Keratinocyte (primary cell): ENCODE measurements around the gene ODAD2.

Experiments used
- EZH2 ChIP-seq: IDR thresholded peaks from one replicate; pipeline ENCODE4 v1.6.1; 2012; ENCODE audit warnings: inconsistent platforms, mild to moderate bottlenecking, low read length, moderate library complexity
- TF ChIP-seq, protein P1 (sequence below), 3 experiments: IDR thresholded peaks in 1 of 3; conservative IDR thresholded peaks in 1 of 3; optimal IDR thresholded peaks in 1 of 3; 2 replicates in 2 of 3; 3 replicates in 1 of 3; pipeline versions ENCODE3 to v1.5.1; 2011; ENCODE audit warnings: low read length in 3 of 3, mild to moderate bottlenecking in 3 of 3, moderate library complexity in 2 of 3, control low read depth in 1 of 3, inconsistent platforms in 1 of 3; ENCODE audit not compliant: insufficient read depth in 2 of 3; ENCODE audit errors: extremely low read depth in 1 of 3

GRCh38 chr10:28043941-28044340 is 45.1 kb upstream of the ODAD2 start:
- TF ChIP-seq, protein P1, sequence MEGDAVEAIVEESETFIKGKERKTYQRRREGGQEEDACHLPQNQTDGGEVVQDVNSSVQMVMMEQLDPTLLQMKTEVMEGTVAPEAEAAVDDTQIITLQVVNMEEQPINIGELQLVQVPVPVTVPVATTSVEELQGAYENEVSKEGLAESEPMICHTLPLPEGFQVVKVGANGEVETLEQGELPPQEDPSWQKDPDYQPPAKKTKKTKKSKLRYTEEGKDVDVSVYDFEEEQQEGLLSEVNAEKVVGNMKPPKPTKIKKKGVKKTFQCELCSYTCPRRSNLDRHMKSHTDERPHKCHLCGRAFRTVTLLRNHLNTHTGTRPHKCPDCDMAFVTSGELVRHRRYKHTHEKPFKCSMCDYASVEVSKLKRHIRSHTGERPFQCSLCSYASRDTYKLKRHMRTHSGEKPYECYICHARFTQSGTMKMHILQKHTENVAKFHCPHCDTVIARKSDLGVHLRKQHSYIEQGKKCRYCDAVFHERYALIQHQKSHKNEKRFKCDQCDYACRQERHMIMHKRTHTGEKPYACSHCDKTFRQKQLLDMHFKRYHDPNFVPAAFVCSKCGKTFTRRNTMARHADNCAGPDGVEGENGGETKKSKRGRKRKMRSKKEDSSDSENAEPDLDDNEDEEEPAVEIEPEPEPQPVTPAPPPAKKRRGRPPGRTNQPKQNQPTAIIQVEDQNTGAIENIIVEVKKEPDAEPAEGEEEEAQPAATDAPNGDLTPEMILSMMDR (optimal IDR thresholded peaks at IDR 0.05 in 1 of 3, IDR thresholded peaks at IDR 0.05 in 1 of 3, conservative IDR thresholded peaks at IDR 0.05 in 1 of 3; ENCODE audit: extremely low read depth in 1 of 3, insufficient read depth in 2 of 3, low read length in 3 of 3): no peak
- TF ChIP-seq EZH2: no peak
